Measurements from ENCODE around the gene DNAH17. TPM values are rescaled to one million over a fixed set of nuclear protein-coding genes. Genes with fewer than 3 reads are reported as not detected.
A peak's percentile ranks its signal among the peaks of the same experiment; 100 is the strongest.

Gene DNAH17
- total and polyA plus RNA-seq, 2 of the 13 experiments (the other 11 are each of a cell fraction or from before 2014, with no cell fraction given): 0.86 to 1.6 TPM

DNA sequence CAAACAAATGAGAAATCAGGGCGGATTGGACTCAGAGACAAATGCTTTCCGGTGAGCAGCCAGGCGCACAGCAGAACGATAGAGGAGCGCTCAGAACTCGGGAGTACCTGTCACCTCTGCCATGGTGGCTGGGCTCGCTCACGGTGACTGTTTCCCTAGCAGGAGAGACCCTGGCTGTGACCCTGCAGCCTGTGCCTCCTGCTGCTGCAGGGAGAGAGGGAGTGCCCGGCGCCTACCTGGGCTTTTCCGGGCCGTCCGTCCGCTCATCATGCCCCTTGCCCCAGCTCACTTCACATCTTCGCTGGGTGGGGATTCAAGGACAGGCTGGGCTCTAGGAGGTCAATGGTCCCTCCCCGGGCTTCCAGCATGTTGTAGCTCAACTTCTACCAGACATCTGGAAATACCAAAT, 14.1 kb upstream of the DNAH17 start (continued):
- TF ChIP-seq, protein P1, sequence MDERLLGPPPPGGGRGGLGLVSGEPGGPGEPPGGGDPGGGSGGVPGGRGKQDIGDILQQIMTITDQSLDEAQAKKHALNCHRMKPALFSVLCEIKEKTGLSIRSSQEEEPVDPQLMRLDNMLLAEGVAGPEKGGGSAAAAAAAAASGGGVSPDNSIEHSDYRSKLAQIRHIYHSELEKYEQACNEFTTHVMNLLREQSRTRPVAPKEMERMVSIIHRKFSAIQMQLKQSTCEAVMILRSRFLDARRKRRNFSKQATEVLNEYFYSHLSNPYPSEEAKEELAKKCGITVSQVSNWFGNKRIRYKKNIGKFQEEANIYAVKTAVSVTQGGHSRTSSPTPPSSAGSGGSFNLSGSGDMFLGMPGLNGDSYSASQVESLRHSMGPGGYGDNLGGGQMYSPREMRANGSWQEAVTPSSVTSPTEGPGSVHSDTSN (CRISPR knock-in tag; IDR thresholded peaks at IDR 0.05): no peak
- TF ChIP-seq ZNF589 (CRISPR knock-in tag; conservative IDR thresholded peaks at IDR 0.05) (no peak), TBP (CRISPR knock-in tag; IDR thresholded peaks at IDR 0.05) (no peak), NR2F2 (IDR thresholded peaks at IDR 0.05; ENCODE audit: borderline replicate concordance, low read depth) (no peak), ZNF841 (CRISPR knock-in tag; IDR thresholded peaks at IDR 0.05; ENCODE audit: borderline replicate concordance) (no peak), MXI1 (IDR thresholded peaks at IDR 0.05; ENCODE audit: borderline replicate concordance, low read depth, low read length) (no peak), NR3C1 (CRISPR knock-in tag; IDR thresholded peaks at IDR 0.05) (no peak), ZNF713 (CRISPR knock-in tag; IDR thresholded peaks at IDR 0.05) (no peak), LCORL (IDR thresholded peaks at IDR 0.05) (no peak), LCORL (CRISPR knock-in tag; IDR thresholded peaks at IDR 0.05) (no peak), ZBTB38 (CRISPR knock-in tag; IDR thresholded peaks at IDR 0.05) (peak; percentile 97), POGZ (CRISPR knock-in tag; IDR thresholded peaks at IDR 0.05) (0 out of 2 replicates have a peak, but pooled peaks have one; percentile 11), FOXJ3 (CRISPR knock-in tag; IDR thresholded peaks at IDR 0.05; ENCODE audit: borderline replicate concordance) (no peak), SP5 (CRISPR knock-in tag; IDR thresholded peaks at IDR 0.05; ENCODE audit: borderline replicate concordance, low read depth) (no peak), ZNF552 (CRISPR knock-in tag; IDR thresholded peaks at IDR 0.05; ENCODE audit: borderline replicate concordance) (no peak), RNF2 (conservative IDR thresholded peaks at IDR 0.05; ENCODE audit: low read depth) (no peak)
- TF ChIP-seq, protein P2, sequence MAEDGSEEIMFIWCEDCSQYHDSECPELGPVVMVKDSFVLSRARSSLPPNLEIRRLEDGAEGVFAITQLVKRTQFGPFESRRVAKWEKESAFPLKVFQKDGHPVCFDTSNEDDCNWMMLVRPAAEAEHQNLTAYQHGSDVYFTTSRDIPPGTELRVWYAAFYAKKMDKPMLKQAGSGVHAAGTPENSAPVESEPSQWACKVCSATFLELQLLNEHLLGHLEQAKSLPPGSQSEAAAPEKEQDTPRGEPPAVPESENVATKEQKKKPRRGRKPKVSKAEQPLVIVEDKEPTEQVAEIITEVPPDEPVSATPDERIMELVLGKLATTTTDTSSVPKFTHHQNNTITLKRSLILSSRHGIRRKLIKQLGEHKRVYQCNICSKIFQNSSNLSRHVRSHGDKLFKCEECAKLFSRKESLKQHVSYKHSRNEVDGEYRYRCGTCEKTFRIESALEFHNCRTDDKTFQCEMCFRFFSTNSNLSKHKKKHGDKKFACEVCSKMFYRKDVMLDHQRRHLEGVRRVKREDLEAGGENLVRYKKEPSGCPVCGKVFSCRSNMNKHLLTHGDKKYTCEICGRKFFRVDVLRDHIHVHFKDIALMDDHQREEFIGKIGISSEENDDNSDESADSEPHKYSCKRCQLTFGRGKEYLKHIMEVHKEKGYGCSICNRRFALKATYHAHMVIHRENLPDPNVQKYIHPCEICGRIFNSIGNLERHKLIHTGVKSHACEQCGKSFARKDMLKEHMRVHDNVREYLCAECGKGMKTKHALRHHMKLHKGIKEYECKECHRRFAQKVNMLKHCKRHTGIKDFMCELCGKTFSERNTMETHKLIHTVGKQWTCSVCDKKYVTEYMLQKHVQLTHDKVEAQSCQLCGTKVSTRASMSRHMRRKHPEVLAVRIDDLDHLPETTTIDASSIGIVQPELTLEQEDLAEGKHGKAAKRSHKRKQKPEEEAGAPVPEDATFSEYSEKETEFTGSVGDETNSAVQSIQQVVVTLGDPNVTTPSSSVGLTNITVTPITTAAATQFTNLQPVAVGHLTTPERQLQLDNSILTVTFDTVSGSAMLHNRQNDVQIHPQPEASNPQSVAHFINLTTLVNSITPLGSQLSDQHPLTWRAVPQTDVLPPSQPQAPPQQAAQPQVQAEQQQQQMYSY (CRISPR knock-in tag; IDR thresholded peaks at IDR 0.05): no peak
- TF ChIP-seq, protein P3, sequence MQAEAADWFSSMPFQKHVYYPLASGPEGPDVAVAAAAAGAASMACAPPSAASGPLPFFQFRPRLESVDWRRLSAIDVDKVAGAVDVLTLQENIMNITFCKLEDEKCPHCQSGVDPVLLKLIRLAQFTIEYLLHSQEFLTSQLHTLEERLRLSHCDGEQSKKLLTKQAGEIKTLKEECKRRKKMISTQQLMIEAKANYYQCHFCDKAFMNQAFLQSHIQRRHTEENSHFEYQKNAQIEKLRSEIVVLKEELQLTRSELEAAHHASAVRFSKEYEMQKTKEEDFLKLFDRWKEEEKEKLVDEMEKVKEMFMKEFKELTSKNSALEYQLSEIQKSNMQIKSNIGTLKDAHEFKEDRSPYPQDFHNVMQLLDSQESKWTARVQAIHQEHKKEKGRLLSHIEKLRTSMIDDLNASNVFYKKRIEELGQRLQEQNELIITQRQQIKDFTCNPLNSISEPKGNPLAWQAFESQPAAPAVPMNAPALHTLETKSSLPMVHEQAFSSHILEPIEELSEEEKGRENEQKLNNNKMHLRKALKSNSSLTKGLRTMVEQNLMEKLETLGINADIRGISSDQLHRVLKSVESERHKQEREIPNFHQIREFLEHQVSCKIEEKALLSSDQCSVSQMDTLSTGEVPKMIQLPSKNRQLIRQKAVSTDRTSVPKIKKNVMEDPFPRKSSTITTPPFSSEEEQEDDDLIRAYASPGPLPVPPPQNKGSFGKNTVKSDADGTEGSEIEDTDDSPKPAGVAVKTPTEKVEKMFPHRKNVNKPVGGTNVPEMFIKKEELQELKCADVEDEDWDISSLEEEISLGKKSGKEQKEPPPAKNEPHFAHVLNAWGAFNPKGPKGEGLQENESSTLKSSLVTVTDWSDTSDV (CRISPR knock-in tag; IDR thresholded peaks at IDR 0.05): 0 out of 2 replicates have a peak, but pooled peaks have one; percentile 75
- TF ChIP-seq, protein P4, sequence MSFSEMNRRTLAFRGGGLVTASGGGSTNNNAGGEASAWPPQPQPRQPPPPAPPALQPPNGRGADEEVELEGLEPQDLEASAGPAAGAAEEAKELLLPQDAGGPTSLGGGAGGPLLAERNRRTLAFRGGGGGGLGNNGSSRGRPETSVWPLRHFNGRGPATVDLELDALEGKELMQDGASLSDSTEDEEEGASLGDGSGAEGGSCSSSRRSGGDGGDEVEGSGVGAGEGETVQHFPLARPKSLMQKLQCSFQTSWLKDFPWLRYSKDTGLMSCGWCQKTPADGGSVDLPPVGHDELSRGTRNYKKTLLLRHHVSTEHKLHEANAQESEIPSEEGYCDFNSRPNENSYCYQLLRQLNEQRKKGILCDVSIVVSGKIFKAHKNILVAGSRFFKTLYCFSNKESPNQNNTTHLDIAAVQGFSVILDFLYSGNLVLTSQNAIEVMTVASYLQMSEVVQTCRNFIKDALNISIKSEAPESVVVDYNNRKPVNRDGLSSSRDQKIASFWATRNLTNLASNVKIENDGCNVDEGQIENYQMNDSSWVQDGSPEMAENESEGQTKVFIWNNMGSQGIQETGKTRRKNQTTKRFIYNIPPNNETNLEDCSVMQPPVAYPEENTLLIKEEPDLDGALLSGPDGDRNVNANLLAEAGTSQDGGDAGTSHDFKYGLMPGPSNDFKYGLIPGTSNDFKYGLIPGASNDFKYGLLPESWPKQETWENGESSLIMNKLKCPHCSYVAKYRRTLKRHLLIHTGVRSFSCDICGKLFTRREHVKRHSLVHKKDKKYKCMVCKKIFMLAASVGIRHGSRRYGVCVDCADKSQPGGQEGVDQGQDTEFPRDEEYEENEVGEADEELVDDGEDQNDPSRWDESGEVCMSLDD (CRISPR knock-in tag; IDR thresholded peaks at IDR 0.05; ENCODE audit: borderline replicate concordance): no peak
- TF ChIP-seq, protein P5, sequence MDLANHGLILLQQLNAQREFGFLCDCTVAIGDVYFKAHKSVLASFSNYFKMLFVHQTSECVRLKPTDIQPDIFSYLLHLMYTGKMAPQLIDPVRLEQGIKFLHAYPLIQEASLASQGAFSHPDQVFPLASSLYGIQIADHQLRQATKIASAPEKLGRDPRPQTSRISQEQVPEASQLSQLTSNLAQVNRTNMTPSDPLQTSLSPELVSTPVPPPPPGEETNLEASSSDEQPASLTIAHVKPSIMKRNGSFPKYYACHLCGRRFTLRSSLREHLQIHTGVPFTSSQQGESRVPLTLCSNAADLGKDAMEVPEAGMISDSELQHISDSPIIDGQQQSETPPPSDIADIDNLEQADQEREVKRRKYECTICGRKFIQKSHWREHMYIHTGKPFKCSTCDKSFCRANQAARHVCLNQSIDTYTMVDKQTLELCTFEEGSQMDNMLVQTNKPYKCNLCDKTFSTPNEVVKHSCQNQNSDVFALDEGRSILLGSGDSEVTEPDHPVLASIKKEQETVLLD (CRISPR knock-in tag; IDR thresholded peaks at IDR 0.05; ENCODE audit: low read depth): no peak

All from HepG2 (cell line).